Suppressor macrophage treated with lipopolysaccharide for 4 hours (primary cell): ENCODE data around the gene PLTP.
A peak's percentile ranks its signal among the peaks of the same experiment; 100 is the strongest.
"Not testable (repeated sequence)": the region's sequence is repeated elsewhere in the genome, so short reads cannot be mapped to it uniquely, and the experiment has no call there.

Experiments
- DNase-seq: peaks from one replicate; pipeline ENCODE4 v3.0.0-alpha.2; 2020

The PLTP gene

DNA sequence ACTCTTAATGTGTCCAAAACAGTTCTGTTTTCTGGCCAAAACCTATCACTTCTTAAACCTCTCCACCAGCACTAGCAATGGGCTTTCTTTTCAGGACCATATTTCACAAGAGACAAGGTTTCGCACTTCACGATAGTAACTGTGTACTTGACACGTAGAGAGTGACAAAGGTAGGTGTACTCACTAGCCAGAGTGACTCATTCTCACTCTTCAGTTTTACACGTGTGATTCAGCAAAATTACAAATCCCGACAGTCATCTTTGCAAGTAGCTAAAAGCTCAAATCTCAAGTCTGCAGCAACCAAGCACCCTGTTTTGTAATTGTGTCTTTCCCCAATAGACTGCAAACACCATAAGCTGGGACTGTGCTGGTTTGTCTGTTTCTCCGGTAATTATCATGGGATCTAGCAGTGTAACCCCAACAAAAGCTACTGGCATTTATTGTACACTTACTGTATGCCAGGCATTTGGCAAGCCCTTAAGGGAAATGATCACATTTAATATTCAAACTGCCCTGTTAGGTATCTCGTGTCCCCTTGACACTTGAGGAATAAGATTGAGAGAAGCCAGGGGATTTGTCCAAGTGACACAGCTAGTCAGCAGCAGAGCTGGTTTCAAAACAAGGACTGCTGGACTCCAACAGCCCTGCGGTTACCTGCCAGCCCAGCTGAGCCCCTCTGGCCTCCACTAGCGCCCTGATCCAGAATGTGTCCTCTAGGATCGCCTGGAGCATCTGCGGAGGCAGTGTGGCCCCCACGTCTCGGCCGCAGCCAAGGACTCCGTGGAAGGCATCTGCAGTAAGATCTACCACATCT, 32.4 kb upstream of the PLTP start:
- DNase-seq: peak; percentile 70

DNA sequence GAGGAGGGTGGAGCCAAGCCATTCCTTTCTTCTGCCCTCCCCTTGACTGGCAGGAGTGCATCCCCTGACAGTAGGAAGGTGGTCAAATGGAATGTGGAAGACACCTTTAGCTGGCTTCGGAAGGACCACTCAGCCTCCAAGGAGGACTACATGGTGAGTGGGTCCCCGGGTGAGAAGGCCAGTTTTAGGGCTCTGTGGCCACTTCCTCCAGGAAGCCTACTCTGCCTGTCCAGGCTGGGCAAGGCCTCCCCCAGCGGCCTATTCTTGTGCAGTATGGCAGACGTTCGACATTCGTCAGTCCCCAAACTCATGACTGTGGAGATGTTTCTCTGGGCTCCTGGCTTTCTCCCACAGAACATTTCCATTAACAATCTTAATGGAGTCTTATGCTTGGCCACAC, 31.7 kb upstream of the PLTP start:
- DNase-seq: no peak

- no peak for DNase-seq
Observed at GRCh38 chr20:45940469-45940868, 28.5 kb upstream of the PLTP start.

- DNase-seq: no peak
Observed at GRCh38 chr20:45940053-45940452, 28.1 kb upstream of the PLTP start.

DNA sequence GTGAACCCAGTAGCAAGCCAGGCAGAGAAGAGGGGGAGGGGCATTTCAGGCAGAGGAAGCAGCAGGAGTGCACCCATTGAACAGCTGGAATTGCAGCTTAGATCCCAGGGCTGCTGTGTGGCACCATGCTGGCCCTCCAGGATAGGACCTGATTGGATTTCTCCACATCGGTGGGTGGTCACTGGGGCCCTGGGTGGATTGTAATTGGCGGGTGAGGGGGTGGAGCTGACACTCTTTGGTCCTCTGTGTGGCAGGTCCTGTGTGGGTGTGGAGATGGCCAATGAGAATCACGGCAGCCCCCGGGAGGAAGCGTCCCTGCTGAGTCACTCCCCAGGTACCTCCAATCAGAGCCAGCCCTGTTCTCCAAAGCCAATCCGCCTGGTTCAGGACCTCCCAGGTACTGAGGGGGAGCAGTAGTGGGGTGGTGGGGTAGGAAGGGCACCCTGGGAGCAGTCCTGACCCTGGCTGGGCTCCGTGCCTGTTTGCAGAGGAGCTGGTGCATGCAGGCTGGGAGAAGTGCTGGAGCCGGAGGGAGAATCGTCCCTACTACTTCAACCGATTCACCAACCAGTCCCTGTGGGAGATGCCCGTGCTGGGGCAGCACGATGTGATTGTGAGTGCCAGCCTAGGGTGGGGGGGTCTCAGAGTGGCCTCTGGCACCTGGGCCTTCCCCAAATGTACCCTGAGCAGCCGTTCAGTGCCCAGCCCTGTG, 26.9 kb upstream of the PLTP start:
- no peak for DNase-seq

DNA sequence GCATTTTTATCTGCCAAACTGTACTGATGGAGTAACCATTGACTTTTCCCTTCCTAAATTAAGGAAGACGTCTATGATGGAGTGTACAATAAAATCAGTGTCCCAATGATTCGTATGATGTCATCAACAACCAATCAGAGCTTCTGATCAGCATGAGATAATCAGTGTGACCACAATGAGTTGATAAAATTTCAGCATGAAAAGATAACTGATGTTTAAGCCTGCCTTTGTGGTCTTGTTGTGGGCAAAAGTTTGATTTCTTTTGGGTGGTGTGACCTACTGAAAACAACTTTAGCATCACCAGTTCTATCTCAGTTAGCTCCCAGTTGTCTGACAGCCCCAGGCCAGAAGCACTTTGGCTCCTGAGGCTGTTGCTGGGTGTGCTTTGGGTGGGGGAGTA, 25.8 kb upstream of the PLTP start:
- no peak for DNase-seq

DNA sequence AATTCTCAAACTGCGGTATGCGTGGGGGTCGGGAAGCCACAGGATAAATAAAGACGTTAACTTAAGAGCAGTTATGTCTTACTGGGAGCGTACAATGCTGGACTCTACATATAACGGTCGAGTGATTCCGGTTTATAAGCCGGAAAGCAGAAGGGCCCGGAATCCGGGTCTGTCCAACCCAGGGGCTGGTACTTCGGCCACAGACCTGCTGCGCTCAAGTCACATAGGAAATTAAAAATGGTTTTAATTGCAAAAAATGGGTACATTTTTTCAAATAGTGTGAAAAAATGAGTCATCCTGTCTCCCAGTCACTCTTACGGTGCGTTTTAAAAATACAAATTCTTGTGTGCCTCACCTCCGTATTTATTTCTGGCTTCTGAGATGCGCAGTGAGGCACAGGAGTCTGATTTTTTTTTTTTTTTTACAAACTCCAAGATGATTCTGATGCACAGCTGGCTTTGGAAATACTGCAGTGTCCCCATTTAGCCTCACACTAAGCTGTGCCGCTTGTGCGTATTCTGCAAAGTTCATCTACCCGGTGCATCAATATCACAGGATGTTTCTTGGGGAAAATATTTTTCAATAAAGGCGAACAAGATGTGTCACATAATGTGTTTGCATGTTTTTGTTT, 23.6 kb upstream of the PLTP start:
- no peak for DNase-seq

DNA sequence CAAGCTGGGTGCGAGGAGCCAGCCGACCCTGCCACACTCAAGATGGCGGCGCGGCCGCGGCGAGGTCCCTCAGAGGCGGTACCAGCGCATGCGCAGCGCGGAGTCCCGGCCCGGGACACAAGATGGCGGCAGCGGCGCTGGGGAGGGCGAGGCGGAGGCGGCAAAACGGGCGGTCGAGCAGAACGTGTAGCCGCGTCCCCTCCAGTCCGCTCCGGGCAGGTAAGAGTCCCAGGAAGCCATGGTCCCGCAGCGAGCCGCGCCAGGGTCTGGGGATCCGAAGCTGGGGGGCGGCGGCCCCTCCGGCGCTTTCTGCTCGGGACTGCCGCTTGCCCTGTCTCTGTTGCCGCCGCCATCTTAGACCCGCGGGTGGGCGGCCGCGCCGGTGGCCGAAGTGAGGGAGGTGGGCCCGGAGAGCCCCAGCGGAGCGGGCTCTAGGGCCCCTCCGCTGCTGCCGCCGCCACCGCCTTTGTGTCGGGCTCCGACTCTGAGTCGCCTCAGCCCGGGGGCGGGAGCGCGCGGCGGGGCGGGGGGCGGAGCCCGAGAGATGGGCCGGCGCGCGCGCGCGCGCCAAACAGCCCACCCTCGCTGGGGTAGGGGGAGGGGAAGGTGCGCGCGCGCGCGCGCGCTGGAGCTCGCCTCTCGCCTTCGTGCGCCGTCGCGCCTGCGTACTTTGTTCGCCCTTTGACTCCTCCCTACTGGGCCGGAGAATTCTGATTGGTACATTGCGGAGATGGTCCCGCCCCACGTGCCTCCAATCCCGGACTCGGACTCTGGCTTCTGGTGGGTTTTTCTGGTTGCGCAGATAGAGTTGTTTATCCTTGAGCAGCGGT, 22.8 kb upstream of the PLTP start, which contains the start of gene PCIF1:
PCIF1 (plus strand) TSS at position 98 of the 830 bp plus-strand sequence. CDS start 4,317 bp downstream, outside the sequence.
- DNase-seq: peak; percentile 100

DNA sequence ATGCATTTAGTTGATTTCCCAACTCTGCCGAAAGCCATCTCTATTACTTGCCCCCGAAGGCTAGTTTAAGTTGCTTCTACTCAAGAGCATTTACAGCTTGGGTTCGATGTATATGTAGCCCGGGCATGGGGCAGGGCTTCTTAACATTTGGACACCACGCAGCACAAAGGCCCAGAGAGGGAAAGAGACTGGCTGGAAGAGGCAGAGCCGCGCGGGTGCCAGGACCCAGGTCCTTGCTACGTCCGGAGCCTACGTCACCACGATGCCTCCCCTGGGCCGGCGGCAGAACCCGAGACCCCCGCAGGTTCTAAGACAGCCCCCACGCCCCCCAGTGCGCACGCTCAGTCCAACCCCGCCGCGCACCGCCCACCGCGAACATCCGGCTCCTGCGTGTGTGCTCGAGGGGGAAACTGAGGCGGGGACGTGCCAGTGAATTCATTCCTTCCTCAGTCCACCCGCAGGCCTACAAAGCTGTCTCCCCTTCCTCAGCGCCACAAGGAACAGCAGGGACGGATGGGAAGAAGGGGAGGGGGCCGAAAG, 22.2 kb upstream of the PLTP start:
- peak; percentile 28 for DNase-seq

- DNase-seq: peak; percentile 60
Observed at GRCh38 chr20:45933266-45934045, 21.5 kb upstream of the PLTP start.

DNA sequence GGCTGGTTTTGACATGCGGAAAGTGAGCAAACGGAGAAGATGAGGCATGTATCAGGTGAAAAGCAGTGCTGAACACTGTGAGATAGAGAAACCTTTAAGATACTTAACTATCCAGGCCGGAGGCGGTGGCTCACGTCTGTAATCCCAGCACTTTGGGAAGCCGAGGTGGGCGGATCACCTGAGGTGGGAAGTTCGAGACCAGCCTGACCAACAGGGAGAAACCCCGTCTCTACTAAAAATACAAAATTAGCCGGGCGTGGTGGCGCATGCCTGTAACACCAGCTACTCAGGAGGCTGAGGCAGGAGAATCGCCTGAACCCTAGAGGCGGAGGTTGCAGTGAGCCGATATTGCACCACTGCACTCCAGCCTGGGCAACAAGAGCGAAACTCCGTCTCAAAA, 19.7 kb upstream of the PLTP start:
- DNase-seq: not testable (repeated sequence)

DNA sequence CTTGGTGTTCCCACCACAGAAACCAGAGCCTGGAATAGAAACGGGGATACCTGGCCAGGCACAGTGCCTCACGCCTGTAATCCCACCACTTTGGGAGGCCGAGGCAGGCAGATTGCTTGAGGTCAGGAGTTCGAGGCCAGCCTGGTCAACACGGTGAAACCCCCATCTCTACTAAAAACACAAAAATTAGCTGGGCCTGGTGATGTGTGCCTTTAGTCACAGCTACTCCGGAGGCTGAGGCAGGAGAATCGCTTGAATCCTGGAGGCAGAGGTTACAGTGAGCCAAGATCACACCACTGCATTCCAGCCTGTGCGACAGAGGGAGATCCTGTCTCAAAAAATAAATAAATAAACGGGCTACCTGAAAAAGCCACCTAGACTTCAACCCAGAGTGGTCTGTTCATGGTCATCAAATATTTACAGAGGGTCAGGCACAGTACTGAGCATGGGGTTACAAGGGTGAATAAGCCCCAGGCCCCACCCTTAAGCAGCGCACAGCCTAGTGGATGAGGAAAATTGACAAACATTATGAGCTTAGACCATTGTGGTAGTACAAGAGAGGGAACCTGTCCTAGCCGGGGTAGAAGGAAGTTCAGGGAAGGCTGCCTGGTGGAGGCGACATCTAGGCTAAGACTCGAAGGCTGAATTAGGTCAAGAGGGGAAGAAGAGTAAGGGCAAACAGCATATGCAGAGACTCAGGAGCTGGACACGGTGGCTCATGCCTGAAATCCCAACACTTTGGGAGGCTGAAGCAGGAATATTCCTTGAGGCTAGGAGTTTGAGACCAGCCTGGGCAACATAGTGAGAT, 15.3 kb upstream of the PLTP start:
- no peak for DNase-seq

- no peak for DNase-seq
Observed at GRCh38 chr20:45926731-45927070, 14.7 kb upstream of the PLTP start.

- DNase-seq: no peak
Observed at GRCh38 chr20:45925821-45926506, 14.0 kb upstream of the PLTP start.

DNA sequence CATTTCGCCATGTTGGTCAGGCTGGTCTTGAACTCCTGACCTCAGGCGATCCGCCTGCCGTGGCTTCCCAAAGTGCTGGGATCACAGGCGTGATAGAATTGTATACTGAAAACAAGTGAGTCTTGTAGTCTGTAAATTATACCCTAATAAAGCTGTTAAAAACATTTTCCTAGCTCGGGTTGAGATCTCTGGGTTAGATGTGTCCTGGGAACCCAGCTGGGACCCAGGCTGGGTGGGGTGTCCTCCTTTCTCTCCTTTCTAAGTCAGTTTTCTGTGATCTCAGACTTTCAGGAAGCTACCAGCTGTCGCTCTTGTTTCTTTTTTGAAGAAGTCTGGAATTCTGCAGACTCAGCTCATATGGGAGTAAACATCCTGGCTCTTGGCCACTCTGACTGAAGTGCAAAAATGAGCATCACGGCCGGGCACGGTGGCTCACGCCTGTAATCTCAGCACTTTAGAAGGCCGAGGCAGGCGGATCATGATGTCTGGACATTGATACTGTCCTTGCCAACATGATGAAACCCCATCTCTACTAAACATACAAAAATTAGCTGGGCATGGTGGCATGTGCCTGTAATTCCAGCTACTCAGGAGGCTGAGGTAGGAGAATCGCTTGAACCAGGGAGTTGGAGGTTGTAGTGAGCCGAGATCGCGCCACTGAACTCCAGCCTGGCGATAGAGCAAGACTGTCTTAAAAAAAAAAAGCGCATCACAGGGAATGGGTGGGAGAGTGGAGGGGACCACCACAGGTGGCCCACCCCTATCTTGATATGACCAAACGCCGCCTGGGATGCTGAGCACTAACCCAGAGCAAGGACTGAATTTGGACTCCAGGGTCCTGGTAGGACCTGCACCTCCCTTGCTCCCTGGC, 12.7 kb upstream of the PLTP start:
- peak; percentile 55 for DNase-seq

DNA sequence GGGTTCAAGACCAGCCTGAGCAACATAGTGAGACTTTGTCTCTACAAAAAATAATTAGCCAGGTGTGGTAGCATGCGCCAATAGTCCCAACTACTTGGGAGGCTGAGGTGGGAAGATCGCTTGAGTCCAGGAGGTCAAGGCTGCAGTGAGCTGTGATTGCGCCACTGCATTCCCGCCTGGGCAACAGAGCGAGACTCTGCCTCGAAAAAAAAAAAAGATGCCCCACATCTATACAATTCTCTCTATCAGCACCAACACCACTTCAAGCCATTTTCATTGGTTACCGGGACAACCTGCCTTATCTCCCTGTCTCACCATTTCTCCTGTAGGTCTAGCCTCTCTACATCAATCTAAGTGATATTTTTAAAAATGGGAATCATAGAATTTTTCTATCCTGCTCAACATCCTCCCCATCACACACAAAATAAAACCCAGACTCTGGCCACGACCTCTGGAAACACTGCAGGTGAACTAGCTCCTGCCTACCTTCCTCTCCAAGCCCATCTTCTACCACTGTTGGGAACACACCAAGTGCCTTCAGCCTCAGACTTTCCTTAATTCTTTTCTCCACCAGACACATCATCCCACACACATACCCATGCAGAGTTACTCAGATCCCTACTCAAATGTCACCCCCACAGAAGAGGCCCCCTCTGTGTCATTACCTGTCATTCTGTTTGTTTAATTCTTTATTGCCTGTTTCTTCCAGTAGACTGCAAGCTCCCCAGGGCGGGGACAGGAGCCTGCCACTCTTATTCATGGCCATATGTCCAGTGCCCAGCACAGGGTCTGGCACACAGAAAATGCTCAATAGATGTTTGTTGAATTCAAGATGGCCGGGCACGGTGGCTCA, 9.6 kb upstream of the PLTP start:
- DNase-seq: no peak

DNA sequence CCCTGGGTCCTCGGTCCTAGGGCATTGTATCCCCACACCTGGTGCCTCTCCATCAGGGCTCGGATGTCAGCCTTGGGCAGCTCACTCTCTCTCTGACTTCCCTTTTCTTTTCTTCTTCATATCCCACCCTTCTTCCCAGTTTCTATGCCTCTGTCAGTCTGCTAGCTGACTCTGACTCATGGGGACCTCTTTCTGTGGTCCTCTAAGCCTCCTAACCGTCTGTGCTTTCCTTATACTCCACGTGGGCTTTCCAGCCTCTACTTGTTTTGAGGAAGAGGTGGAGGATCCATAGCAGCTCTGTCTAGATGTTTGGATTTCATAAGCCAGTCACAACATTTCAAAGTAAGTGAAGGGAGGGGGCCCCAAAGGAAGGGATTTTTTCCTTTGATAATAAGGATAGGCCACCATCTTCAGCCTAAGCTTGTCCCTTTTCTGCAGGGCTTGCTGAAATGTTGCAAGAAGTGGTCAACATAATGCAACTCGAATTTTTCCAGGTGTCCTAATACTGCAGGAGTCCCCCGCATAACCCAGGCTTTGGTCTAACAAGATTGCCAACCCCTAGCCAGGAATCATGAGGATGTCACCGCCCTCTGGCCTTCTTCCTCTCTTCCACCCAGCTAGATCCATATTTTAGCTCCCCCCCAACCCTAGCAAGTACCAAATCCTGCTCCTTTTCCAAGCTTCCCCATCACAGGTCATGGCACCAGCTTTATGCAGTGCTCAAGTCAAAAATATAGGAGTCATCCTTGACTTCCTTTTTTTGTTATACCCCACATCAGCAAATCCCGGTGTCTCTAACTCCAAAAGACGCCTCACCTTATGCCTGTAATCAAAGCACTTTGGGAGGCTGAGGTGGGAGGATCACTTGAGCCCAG, 8.7 kb upstream of the PLTP start:
- DNase-seq: peak; percentile 81
